Esophagus squamous epithelium (tissue), 5 donors: ENCODE data around the gene C20orf141. TPM values are rescaled to one million over a fixed set of nuclear protein-coding genes. Genes with fewer than 3 reads are reported as not detected.
A peak's percentile ranks its signal among the peaks of the same experiment; 100 is the strongest.

ENCODE experiments used
- DNase-seq: peaks from one replicate; lab custom pipeline; 2025; lab: John Stamatoyannopoulos, UW
- H3K27ac ChIP-seq, 4 donors: fragments of 200-600 bp; sonication (generic); one replicate each; pipeline ENCODE4 v1.5.1; 2016 to 2019; ENCODE audit warnings: mild to moderate bottlenecking in 1 of 4
- H3K27me3 ChIP-seq, 4 donors: fragments of 200-600 bp; sonication (generic); 1 replicate in 3 of 4; 2 replicates in 1 of 4; pipeline versions ENCODE4 v1.5.1 to v1.6.0; 2017 to 2021; ENCODE audit warnings: antibody characterized with exemption in 1 of 4
- H3K36me3 ChIP-seq, 3 donors: fragments of 200-600 bp; sonication (generic); one replicate each; pipeline ENCODE4 v1.5.1; 2016 to 2019
- H3K4me1 ChIP-seq, 3 donors: fragments of 200-600 bp; sonication (generic); one replicate each; pipeline ENCODE4 v1.5.1; 2017 to 2019
- H3K4me3 ChIP-seq, 4 donors: fragments of 200-600 bp; sonication (generic); 1 replicate in 3 of 4; 2 replicates in 1 of 4; pipeline ENCODE4 v1.5.1; 2016 to 2019; ENCODE audit warnings: mild to moderate bottlenecking in 2 of 4, moderate library complexity in 1 of 4
- H3K9me3 ChIP-seq, 3 donors: fragments of 200-600 bp; sonication (generic); one replicate each; pipeline ENCODE4 v1.5.1; 2016 to 2019
- POLR2A ChIP-seq, 4 donors: fragments of 450-650 bp; IDR thresholded peaks; one replicate each; pipeline ENCODE4 v1.6.1; 2017; ENCODE audit warnings: antibody characterized with exemption in 4 of 4, mild to moderate bottlenecking in 4 of 4, moderate library complexity in 3 of 4
- WGBS, 2 donors: methylation state at CpG; one replicate each; pipeline ENCODE4 v1.1.5; 2018; 5-methylcytosine and 5-hydroxymethylcytosine counted together
- intact Hi-C: fragments of 100-400 bp; cut with DNase I; formaldehyde crosslinking; loops from one replicate; pipeline ENCODE4 v1.15.0; 2022
- total RNA-seq, 4 donors: library from RNA; depleted of rRNA; stranded (reverse); fragments of >200 nt; gene quantifications; one replicate each; pipeline ENCODE4 v1.1.0, GENCODE V29; 2016
- TF ChIP-seq, protein P1 (sequence below), 6 experiments: fragments of 450-650 bp in 4 of 6; fragments of 200-600 bp in 2 of 6; sonication (generic) in 2 of 6; IDR thresholded peaks; one replicate each; pipeline ENCODE4 v1.5.1; 2016 to 2019; ENCODE audit warnings: antibody characterized with exemption in 6 of 6, mild to moderate bottlenecking in 4 of 6, moderate library complexity in 4 of 6
- donor health status: DM: yes; HTN: yes; CAD: no.

Gene C20orf141
- total RNA-seq, 4 donors from 2014 or later = not detected

GRCh38 chr20:2797136-2797983 lies 17.4 kb upstream of the C20orf141 start:
- no peak overlapping the region for H3K27ac ChIP-seq
- WGBS, 2 donors = 50 to 100% methylated on average over 2 of the region's 16 CpGs
- intact Hi-C loops = no loop called here
- no peaks in the 10 kb centered on the region for H3K36me3 ChIP-seq
- no peak for DNase-seq
- TF ChIP-seq POLR2A (IDR thresholded peaks at IDR 0.05) = no peak
- TF ChIP-seq, protein P1, sequence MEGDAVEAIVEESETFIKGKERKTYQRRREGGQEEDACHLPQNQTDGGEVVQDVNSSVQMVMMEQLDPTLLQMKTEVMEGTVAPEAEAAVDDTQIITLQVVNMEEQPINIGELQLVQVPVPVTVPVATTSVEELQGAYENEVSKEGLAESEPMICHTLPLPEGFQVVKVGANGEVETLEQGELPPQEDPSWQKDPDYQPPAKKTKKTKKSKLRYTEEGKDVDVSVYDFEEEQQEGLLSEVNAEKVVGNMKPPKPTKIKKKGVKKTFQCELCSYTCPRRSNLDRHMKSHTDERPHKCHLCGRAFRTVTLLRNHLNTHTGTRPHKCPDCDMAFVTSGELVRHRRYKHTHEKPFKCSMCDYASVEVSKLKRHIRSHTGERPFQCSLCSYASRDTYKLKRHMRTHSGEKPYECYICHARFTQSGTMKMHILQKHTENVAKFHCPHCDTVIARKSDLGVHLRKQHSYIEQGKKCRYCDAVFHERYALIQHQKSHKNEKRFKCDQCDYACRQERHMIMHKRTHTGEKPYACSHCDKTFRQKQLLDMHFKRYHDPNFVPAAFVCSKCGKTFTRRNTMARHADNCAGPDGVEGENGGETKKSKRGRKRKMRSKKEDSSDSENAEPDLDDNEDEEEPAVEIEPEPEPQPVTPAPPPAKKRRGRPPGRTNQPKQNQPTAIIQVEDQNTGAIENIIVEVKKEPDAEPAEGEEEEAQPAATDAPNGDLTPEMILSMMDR (IDR thresholded peaks at IDR 0.05) = no peak
- peaks cover 0 to 85% (median 8%) of the 10 kb centered on the region in 4 donors for H3K27me3 ChIP-seq
- H3K4me3 ChIP-seq = no peak overlapping the region
- H3K4me1 ChIP-seq = peaks cover 13 to 38% (median 19%) of the 10 kb centered on the region in 3 donors
- no peaks in the 10 kb centered on the region for H3K9me3 ChIP-seq

DNA sequence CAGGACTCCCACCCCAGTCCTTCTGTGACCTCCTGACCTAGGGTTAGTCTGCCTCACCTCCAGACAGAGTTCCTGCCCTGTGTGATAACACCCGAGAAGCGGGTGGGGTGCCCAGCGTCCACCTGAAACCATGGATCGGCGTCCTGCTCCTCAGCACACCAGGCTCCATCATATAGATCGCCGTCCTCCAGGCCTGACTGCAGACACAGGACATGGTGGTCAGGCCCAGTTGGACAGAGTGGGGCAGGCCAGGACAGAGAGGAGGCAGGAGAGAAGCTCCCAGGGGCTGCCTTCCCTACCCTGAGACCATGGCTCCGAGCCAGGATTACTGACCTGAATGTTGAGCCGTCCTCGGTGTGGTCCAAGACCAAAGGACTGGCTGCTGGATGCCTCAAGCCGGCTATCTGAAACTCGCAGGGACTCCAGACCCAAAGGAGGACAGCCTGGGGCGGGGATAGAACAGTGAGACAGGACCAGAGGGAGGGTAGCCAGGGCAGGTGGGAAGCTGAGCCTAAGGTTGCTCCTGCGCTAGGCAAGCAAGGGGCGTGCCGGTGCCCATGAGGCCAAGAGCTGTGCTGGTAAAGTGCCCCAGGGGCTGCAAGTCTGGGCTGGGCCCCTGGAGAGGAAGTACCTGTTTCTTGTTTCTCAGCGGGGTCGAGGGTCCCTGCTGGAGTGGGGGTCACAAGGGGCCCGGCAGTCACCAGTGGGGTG lies 16.5 kb upstream of the C20orf141 start:
- 45 to 65% methylated on average over 6 to 15 of the region's 19 CpGs for WGBS, 2 donors

DNA sequence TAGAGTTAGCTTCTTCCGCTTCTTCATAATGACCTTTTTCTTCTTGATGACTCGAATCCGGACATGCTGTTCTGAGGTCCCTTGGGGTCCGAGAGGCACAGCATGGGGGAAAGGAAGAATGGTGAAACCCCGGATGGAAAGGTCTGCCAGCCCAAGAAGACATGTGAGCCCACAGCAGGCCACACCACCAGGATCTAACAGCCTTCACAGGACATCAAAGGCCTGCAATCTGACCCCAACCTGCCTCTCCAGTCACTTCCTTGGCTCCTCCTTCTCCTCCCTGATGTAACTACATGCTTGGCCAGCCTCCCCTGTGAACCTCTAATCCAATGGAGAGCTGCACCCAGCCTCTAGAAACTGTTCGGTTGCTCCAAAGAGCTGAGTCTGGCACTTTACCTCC lies 16.0 kb upstream of the C20orf141 start:
- no peak overlapping the region for H3K27ac ChIP-seq
- no peak overlapping the region for H3K4me3 ChIP-seq
- 65 to 83% methylated on average over 2 of the region's 6 CpGs for WGBS, 2 donors
- DNase-seq = no peak
- intact Hi-C loops = no loop called here
- peaks cover 13 to 38% (median 19%) of the 10 kb centered on the region in 3 donors for H3K4me1 ChIP-seq
- H3K9me3 ChIP-seq = no peaks in the 10 kb centered on the region
- no peak for TF ChIP-seq POLR2A (IDR thresholded peaks at IDR 0.05)
- TF ChIP-seq, protein P1 (IDR thresholded peaks at IDR 0.05) = no peak
- H3K36me3 ChIP-seq = no peaks in the 10 kb centered on the region
- H3K27me3 ChIP-seq = peaks cover 0 to 93% (median 8%) of the 10 kb centered on the region in 4 donors

More for the DNA sequence above, 16.5 kb upstream of the C20orf141 start:
- H3K4me3 ChIP-seq = no peak overlapping the region
- peaks cover 13 to 38% (median 19%) of the 10 kb centered on the region in 3 donors for H3K4me1 ChIP-seq
- no peaks in the 10 kb centered on the region for H3K9me3 ChIP-seq
- no peak for DNase-seq
- H3K27me3 ChIP-seq = peaks cover 0 to 93% (median 8%) of the 10 kb centered on the region in 4 donors
- intact Hi-C loops = no loop called here
- no peak overlapping the region for H3K27ac ChIP-seq
- TF ChIP-seq, protein P1 (IDR thresholded peaks at IDR 0.05) = no peak
- no peak for TF ChIP-seq POLR2A (IDR thresholded peaks at IDR 0.05)
- H3K36me3 ChIP-seq = no peaks in the 10 kb centered on the region

GRCh38 chr20:2799271-2799670 lies 15.5 kb upstream of the C20orf141 start:
- Histone ChIP-seq H3K4me1 (peaks cover 13 to 38% (median 19%) of the 10 kb centered on the region in 3 donors), H3K36me3 (no peaks in the 10 kb centered on the region), H3K4me3 (peak overlapping the region in 2 of 4 donors; percentile 41 to 62), H3K27me3 (peaks cover 0 to 93% (median 8%) of the 10 kb centered on the region in 4 donors), H3K9me3 (no peaks in the 10 kb centered on the region), H3K27ac (no peak overlapping the region)
- TF ChIP-seq POLR2A (IDR thresholded peaks at IDR 0.05) = no peak
- TF ChIP-seq, protein P1 (IDR thresholded peaks at IDR 0.05) = no peak
- intact Hi-C loops = no loop called here
- 52 to 53% methylated on average over 6 to 8 of the region's 9 CpGs for WGBS, 2 donors
- no peak for DNase-seq
